SK-N-SH treated with all-trans-retinoic acid at 6 μM for 48 hours (cell line): ENCODE results near the gene ZW10.

ENCODE experiments used
- CSDC2 ChIP-seq: fragments of 250-450 bp; sonication (Bioruptor Pico); IDR thresholded peaks from 2 replicates; pipeline ENCODE4 v1.5.0; 2020; ENCODE audit warnings: mild to moderate bottlenecking, moderate library complexity
- OSR1 ChIP-seq: fragments of 250-450 bp; sonication (Bioruptor Pico); IDR thresholded peaks from 2 replicates; pipeline ENCODE4 v1.8.0; 2022; ENCODE audit warnings: moderate library complexity, mild to moderate bottlenecking, inconsistent platforms

- TF ChIP-seq CSDC2 (no peak), OSR1 (CRISPR knock-in tag) (no peak)
Measured at GRCh38 chr11:113779496-113779895, 6.0 kb upstream of the ZW10 start, which contains the start of gene CLDN25.
